CD1c-positive myeloid dendritic cell (primary cell): ENCODE results near the gene RBCK1.

Source experiments
- DNase-seq: peaks from one replicate; pipeline ENCODE4 v3.0.0-alpha.2; 2016; ENCODE audit errors: extremely low spot score

RBCK1 gene

GRCh38 chr20:399182-399707 is 8.9 kb upstream of the RBCK1 start:
- no peak for DNase-seq

- DNase-seq: no peak
Observed at GRCh38 chr20:400128-400453, 8.0 kb upstream of the RBCK1 start.

GRCh38 chr20:400454-401275 is 7.4 kb upstream of the RBCK1 start:
- no peak for DNase-seq

- DNase-seq: no peak
Observed at GRCh38 chr20:401682-402495, 6.2 kb upstream of the RBCK1 start.

GRCh38 chr20:402496-402885 is 5.6 kb upstream of the RBCK1 start:
- no peak for DNase-seq

GRCh38 chr20:402898-403581 is 5.1 kb upstream of the RBCK1 start:
- no peak for DNase-seq

GRCh38 chr20:403582-403957 is 4.5 kb upstream of the RBCK1 start:
- no peak for DNase-seq

- no peak for DNase-seq
Observed at GRCh38 chr20:404088-404487, 4.0 kb upstream of the RBCK1 start.

- DNase-seq: no peak
Observed at GRCh38 chr20:406200-407132, 1.6 kb upstream of the RBCK1 start.

- peak; percentile 76 for DNase-seq
Observed at GRCh38 chr20:407133-407952, 756 bp upstream of the RBCK1 start.

- no peak for DNase-seq
Observed at GRCh38 chr20:408843-409696, 971 bp downstream of the RBCK1 start.

GRCh38 chr20:409697-410559 is 1.8 kb downstream of the RBCK1 start:
- no peak for DNase-seq

GRCh38 chr20:412081-412480 is 4.0 kb downstream of the RBCK1 start:
- no peak for DNase-seq

GRCh38 chr20:414161-414560 is 6.1 kb downstream of the RBCK1 start:
- no peak for DNase-seq

- no peak for DNase-seq
Observed at GRCh38 chr20:415820-416322, 7.8 kb downstream of the RBCK1 start.

- DNase-seq: no peak
Observed at GRCh38 chr20:416950-417800, 9.1 kb downstream of the RBCK1 start.

- no peak for DNase-seq
Observed at GRCh38 chr20:417801-418342, 9.8 kb downstream of the RBCK1 start.
